ENCODE results near the gene ARHGAP26.

The ARHGAP26 gene

DNA sequence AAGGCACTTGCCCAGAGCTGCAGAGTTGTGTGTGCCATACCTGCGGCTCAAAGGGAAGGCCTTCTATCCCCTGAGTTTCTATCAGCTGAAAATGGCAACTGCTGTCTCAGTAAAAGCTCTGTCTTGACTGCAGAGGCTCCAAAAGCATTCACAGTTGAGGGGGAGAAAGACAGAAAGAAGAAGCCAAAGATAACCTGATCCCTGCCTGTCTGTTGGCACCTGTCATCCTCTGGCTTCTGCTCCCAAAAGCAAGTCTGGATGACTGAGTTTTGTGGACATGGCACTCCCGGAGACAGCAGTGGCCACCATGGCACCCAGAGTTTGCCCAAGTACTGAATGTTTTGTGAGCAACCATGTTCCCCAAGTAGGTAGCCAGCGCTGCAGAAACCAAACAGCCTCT, 456.7 kb downstream of the ARHGAP26 start:
- TF ChIP-seq, protein P1, sequence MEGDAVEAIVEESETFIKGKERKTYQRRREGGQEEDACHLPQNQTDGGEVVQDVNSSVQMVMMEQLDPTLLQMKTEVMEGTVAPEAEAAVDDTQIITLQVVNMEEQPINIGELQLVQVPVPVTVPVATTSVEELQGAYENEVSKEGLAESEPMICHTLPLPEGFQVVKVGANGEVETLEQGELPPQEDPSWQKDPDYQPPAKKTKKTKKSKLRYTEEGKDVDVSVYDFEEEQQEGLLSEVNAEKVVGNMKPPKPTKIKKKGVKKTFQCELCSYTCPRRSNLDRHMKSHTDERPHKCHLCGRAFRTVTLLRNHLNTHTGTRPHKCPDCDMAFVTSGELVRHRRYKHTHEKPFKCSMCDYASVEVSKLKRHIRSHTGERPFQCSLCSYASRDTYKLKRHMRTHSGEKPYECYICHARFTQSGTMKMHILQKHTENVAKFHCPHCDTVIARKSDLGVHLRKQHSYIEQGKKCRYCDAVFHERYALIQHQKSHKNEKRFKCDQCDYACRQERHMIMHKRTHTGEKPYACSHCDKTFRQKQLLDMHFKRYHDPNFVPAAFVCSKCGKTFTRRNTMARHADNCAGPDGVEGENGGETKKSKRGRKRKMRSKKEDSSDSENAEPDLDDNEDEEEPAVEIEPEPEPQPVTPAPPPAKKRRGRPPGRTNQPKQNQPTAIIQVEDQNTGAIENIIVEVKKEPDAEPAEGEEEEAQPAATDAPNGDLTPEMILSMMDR (IDR thresholded peaks at IDR 0.05; ENCODE audit: borderline replicate concordance, insufficient read depth, low read depth, low read length), result no peak
- no peak overlapping the region for H3K4me3 ChIP-seq (ENCODE audit: low read depth, low read length)

DNA sequence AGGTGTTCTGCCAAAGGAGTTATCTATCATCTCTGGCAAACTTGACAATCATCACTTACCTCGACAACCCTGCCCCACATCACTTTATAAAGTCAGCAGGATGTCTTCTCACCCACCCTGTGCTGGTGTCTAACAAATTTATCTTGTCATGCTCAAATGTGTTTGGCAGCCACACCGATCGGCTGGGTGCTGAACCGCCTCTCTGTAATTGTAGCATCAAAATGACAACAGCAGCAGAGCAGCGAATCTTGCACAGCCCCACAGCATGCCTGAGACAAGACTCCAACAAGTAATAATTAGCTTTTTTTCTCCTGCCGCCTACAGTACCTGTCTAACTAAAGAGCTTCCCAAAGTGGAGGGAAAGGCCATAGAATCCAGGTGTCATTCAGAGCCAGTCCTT, 457.1 kb downstream of the ARHGAP26 start:
- no peak overlapping the region for H3K4me3 ChIP-seq (ENCODE audit: low read depth, low read length)
- TF ChIP-seq, protein P1 (IDR thresholded peaks at IDR 0.05; ENCODE audit: borderline replicate concordance, insufficient read depth, low read depth, low read length), result no peak

DNA sequence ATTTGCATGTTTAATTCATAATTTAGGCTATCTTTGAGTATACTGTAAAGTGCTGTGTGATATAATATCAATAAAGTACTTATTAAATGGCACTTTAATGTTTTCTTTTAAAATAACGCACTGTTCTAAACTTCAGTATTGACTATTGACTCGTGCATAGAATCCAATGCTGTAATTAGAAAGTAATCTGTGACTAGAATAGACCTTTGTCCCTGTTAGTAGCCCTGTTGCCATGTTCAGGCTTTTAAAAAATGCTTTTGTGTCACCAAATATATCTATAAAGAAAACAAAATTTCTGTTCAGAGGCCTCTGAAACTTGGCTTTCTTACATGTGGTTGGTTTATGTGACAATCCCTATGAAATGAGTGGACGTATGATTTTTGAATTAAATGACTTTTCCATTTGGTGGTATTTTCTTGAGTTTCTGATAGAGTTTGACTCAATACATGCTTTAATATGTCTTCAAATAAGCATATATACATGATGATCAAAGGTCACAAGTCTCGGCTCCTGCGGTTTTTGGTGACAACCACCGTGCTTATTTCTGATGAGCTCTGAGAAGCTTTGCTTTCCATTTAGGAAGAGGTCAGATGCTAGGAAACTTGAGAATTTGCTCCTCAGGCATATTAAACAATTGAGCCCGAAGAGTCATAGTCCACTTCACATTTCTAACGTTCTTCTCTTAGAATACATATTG, 458.6 kb downstream of the ARHGAP26 start:
- TF ChIP-seq, protein P1 (IDR thresholded peaks at IDR 0.05; ENCODE audit: borderline replicate concordance, insufficient read depth, low read depth, low read length), result no peak

DNA sequence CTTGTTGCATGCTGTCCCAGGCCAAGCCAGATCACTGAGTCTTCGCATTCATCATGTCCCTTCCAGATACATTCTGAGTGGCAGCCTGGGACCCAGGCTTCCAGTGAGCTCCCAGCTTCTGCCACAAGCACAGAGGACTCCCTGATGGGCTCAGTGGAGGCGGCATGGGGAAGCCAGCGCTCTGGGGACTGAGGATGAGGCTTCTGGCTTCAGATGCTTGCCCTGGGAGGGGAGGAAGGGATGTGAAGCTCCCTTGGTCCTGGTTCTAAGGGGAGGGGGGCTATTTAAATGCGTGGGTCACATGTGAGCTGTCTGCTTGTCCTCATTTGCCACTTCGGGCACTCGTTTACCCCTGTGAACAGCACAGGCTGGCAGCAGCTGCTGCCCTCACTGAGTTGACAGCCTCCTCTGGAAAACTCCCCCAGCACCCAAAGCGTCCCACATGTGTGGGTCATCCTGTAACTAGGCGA, 459.3 kb downstream of the ARHGAP26 start:
- no peak overlapping the region for H3K4me3 ChIP-seq (ENCODE audit: low read depth, low read length)
- TF ChIP-seq, protein P1 (IDR thresholded peaks at IDR 0.05; ENCODE audit: borderline replicate concordance, insufficient read depth, low read depth, low read length), result no peak

More for the DNA sequence above, 458.6 kb downstream of the ARHGAP26 start:
- H3K4me3 ChIP-seq (ENCODE audit: low read depth, low read length), result no peak overlapping the region

DNA sequence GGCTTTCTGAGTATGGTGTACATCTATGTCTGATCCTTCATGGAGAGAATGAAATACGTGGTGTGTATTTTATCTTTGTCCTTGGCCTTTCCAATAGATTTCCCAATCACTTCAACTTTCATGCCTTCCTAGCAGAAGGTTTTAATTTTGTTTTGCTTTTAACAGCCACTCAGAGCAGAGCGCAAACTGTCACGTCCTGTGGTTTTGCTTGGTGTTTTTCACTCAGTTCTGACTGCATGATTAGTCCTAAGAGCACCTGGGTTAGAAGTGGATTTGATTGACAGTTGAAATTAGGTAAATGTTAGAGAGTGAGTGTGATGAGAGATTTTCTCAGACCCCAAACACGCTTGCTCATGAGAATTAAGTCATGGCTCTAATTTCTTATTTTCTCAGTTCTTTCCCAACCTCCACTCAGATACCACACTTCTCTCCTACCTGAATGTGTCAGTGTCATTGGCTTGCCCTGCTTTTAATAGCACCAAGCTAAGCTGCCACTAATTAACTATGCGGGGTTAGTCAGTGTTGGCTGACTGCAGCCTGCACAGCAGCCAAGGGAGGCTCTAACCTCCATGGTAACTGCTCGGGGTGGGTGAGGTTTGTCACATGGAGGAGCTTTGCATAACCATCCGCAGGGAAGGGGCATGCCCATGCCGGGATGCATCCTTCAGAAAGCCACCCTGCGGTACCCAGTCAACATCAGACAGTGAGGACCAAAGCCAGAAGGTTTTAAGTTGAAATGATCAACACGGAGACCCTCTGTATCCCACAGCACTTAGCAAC, 459.9 kb downstream of the ARHGAP26 start:
- TF ChIP-seq, protein P1 (IDR thresholded peaks at IDR 0.05; ENCODE audit: borderline replicate concordance, insufficient read depth, low read depth, low read length), result no peak
- no peak overlapping the region for H3K4me3 ChIP-seq (ENCODE audit: low read depth, low read length)

DNA sequence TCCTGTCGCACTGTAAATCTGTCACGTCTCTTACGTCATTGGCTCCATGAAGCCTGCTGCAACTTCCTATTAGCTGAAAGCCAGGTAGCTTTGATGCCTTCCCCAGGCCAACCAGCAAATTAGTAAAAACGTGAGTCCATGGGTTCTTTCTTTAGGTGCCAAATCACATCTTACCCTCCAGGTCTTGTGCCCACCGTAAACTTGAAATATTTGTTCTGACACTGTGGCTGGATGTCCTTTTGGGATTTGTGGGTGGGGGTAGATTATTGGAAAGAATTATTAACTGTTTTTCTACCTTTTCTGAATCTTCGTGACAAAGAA, 460.5 kb downstream of the ARHGAP26 start:
- H3K4me3 ChIP-seq (ENCODE audit: low read depth, low read length), result no peak overlapping the region
- TF ChIP-seq, protein P1 (IDR thresholded peaks at IDR 0.05; ENCODE audit: borderline replicate concordance, insufficient read depth, low read depth, low read length), result no peak

DNA sequence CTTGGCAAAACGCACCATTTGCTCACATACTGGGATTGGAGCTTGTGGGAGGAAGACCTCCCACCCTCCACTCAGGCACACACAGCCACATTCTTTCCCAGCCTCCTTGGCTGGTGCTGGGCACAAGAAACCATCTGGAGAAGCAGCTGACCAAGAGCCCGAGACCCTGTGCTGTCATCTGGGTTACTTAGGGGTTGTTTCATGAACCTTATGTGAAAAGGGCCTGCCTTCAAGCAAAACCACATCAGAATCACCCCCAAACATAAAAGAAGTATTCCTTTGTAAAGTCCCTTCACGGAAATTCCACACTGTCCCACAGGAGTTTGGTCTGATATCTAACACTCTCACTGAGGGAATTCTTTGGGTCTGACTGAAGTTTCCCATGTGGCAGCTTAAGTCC, 461.2 kb downstream of the ARHGAP26 start:
- H3K4me3 ChIP-seq (ENCODE audit: low read depth, low read length), result no peak overlapping the region
- TF ChIP-seq, protein P1 (IDR thresholded peaks at IDR 0.05; ENCODE audit: borderline replicate concordance, insufficient read depth, low read depth, low read length), result no peak
